VCaP (cell line): ENCODE measurements around the gene SDK2.

Experiments
- H3K27ac ChIP-seq: fragments of 450-650 bp; 2 replicates; pipeline ENCODE4 v1.5.1; 2017
- TF ChIP-seq, protein P1 (sequence below): fragments of 450-650 bp; conservative IDR thresholded peaks from 2 replicates; pipeline ENCODE4 v1.5.1; 2017; ENCODE audit warnings: mild to moderate bottlenecking, moderate library complexity

Gene SDK2

DNA sequence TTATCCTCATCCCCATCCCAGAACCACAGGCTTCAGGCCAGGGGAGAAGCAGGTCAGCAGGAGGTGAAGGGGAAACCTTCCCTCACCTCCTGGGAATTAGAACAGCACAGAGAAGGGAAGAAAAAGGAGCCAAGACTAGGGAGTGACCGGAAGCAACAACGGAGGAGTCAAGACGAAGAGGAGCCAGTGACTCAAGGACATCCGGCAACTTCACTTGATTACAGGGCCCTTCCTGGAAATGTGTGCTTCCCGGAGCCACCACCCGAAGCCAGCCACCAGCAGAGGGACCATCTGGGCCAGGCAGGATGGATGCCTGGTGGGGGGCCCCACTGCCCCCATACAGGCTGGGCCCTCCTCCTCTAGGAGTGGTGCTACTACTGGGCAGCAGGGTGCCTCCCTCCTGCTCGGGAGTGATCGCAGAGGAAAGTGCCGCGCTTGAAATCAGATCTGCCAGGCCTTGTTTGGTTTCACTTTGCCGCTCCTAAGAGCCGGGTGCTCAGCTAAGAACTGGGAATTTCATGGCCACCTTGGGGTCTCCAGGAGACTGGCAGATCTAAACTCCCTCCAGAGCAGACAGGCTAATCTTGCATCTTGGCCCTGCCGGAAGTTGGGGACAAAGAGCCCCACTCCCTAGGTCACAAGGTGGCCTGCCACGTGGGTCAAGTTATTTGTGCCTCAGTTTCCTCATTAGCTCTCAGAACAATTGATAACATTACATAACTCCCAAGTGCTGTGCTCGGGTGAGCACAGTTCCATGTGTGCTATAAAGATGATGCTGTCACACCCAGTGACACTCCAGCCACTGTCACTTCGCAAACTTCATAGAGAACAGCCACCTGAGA lies 339.1 kb downstream of the SDK2 start:
- TF ChIP-seq, protein P1, sequence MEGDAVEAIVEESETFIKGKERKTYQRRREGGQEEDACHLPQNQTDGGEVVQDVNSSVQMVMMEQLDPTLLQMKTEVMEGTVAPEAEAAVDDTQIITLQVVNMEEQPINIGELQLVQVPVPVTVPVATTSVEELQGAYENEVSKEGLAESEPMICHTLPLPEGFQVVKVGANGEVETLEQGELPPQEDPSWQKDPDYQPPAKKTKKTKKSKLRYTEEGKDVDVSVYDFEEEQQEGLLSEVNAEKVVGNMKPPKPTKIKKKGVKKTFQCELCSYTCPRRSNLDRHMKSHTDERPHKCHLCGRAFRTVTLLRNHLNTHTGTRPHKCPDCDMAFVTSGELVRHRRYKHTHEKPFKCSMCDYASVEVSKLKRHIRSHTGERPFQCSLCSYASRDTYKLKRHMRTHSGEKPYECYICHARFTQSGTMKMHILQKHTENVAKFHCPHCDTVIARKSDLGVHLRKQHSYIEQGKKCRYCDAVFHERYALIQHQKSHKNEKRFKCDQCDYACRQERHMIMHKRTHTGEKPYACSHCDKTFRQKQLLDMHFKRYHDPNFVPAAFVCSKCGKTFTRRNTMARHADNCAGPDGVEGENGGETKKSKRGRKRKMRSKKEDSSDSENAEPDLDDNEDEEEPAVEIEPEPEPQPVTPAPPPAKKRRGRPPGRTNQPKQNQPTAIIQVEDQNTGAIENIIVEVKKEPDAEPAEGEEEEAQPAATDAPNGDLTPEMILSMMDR = peak; percentile 11; the same call in 1 of the 2 replicates
- H3K27ac ChIP-seq = peak overlapping the region; percentile 90

DNA sequence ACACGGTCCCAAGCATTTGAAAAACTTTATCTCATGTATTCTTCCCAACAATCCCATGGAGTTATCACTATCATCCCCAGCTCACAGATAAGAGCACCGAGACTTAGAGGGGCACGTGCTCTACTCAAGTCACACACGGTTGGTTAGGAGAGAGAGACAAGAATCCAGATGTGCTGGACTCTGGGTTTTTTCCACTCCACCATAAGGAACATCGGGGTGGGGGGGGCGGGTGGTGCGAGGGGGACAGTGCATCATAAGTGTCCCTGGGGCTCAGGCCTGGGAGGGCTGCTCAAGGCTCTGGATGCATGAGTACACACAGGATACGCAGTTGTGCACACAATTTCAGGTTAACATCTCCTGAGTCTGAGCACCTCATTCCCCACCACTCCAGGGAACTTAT lies 339.8 kb downstream of the SDK2 start:
- TF ChIP-seq, protein P1 = no peak
- H3K27ac ChIP-seq = peak overlapping the region; percentile 90

DNA sequence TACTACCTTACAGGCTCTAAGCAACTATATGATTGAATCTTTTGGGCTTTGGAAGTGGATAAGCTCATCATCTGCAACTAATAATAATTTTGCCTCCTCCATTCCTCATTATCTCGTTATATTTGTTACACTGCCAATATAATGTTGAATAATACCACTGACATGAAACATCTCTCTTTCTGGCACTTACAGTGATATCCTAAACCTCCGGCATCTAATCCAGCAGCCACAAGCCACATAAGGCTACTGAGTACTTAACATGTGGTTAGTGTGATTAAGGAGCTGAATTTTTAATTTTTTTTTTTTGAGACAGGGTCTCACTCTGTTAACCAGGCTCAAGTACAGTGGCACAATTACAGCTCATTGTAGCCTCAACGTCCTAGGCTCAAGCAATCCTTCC lies 342.1 kb downstream of the SDK2 start:
- H3K27ac ChIP-seq = no peak overlapping the region
- TF ChIP-seq, protein P1 = no peak

DNA sequence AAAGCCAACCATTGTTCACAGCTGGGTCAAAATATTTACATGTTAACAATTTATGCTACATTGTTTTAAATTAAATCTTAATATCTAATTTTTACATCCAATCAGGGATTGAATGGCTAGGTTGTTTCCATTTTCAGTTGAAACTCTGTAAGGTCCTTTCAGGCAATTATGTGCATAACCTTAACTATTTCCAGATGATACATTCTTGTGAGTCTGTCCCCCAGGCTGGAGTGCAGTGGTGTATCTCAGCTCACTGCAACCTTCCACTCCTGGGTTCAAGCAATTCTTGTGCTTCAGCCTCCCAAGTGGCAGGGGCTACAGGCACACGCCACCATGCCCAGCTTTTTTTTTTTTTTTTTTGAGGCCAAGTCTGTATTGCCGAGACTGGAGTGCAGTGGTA lies 342.9 kb downstream of the SDK2 start:
- no peak overlapping the region for H3K27ac ChIP-seq
- TF ChIP-seq, protein P1 = no peak

DNA sequence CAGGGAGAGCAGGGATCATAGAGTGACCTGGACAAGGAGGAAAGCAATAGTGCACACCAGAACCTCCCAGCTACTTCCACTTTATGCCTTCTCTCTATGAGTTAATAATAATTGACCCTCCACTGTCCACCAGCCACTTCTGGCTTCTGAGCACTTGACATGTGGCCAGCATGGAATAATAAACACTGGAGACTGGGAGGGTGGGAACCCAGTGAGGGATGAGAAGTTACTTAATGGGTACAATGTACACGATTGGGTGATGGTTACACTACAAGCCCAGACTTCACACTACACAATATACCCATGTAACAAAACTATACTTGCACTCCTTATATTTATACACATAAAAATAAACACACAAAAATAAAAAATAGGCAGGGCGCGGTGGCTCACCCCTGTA lies 343.9 kb downstream of the SDK2 start:
- H3K27ac ChIP-seq = no peak overlapping the region
- TF ChIP-seq, protein P1 = no peak

DNA sequence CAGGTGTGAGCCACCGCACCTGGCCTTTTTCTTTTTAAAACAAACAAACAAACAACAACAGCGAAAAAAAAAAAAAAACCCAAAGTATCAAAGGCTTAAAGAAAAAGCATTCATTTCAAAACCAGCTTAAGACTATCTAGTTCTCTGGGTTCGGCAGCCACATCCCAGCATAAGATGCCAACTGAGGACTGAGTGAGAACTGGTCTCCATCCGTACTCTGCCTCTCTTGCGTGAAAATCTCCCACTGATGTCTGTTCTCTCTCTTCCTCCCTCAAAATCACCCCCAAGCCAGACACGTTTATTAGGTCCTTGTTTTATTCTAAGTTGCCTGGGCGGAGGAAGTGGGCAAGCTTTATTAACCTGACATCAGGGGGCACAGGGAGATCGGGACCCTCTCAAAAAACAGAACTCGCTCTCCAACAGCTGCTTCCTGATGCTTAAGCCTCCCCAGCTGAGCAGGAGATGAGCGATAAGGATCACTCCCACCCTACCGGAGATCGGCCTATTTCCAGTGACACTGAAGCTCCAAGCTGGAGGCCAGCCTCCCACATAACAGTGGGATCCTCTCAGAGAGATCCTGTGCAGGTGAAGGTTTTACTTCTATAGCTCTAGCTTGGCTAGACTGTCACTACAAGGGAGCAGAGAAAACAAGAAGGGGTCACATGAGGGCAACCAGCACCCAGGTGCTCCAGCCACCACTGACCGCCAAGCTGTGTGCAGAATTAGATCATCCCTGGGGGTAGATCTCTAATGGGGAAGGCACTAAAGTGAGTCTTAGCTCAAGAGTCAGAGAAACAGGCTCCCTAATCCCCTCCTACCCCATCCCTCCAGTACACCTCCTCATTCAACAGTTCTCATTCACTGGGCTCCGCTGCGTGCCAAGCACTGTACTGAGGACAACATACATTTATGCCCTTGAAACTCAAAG lies 346.0 kb downstream of the SDK2 start:
- H3K27ac ChIP-seq = no peak overlapping the region
- TF ChIP-seq, protein P1 = no peak

DNA sequence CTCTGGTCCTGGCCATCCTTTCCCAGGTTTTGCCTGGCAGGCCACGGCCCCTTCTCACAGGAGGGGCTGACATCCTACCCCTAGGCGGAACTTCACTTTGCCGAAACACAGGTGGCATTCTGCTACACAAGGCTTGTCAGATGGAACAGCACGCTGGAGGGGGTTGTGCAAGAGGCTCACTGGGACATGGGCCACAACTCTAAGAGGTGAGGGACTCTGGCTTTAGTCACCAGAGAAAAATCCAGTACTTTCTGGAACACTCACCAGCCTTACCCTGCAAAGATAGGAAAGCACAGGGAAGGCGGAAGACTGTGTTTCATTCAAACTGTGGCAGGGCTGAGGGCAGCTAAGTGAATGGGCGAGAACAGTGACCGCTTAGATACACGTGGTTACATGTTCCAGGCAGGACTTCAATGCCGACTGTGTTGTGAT lies 350.7 kb downstream of the SDK2 start:
- TF ChIP-seq, protein P1 = no peak
- H3K27ac ChIP-seq = no peak overlapping the region
